ENCODE measurements around the gene KCNK13. TPM values are rescaled to one million over a fixed set of nuclear protein-coding genes. Genes with fewer than 3 reads are reported as not detected.
A peak's percentile ranks its signal among the peaks of the same experiment; 100 is the strongest.

Gene KCNK13
- total and polyA plus RNA-seq, 9 of the 15 experiments (the other 6 are each of a cell fraction or from before 2014, with no cell fraction given) = 0.03 to 0.05 TPM; not detected in 7

DNA sequence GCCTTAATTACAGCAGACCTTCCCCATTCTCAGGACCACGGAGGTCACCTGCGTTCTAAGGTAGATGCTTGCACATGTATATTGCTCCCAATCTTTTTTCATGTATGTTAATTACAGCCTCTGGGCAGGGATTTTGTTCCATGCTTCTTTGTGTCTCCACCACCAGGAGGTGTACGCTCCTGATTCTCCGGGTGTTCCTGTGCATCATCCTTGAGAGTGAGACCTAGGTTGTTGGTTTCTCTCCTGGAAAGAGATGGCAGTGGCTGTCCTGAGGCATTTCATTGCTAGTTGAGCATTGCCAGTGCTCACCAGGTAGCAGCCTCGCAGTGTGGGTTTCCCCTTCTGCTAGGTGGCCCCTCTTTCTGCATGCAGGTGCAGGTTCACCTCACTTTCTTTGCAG, 52.8 kb downstream of the KCNK13 start:
- POLR2A ChIA-PET = interaction anchor here (0.5 kb wide), 1 partner anchor 29 kb away, joined by 3 read pairs; no protein-coding TSS in a partner anchor
- intact Hi-C loops (cut with micrococcal nuclease) = no loop called here
- TF ChIP-seq ZNF134 (CRISPR knock-in tag; conservative IDR thresholded peaks at IDR 0.05) = no peak
- TF ChIP-seq, protein P1, sequence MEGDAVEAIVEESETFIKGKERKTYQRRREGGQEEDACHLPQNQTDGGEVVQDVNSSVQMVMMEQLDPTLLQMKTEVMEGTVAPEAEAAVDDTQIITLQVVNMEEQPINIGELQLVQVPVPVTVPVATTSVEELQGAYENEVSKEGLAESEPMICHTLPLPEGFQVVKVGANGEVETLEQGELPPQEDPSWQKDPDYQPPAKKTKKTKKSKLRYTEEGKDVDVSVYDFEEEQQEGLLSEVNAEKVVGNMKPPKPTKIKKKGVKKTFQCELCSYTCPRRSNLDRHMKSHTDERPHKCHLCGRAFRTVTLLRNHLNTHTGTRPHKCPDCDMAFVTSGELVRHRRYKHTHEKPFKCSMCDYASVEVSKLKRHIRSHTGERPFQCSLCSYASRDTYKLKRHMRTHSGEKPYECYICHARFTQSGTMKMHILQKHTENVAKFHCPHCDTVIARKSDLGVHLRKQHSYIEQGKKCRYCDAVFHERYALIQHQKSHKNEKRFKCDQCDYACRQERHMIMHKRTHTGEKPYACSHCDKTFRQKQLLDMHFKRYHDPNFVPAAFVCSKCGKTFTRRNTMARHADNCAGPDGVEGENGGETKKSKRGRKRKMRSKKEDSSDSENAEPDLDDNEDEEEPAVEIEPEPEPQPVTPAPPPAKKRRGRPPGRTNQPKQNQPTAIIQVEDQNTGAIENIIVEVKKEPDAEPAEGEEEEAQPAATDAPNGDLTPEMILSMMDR (IDR thresholded peaks at IDR 0.05 in 2 of 3, conservative IDR thresholded peaks at IDR 0.05 in 1 of 3; ENCODE audit: insufficient read depth in 2 of 3, low read depth in 1 of 3, low read length in 3 of 3) = peak in 1 of 3 experiments; percentile 14; a peak in 1 of 6 replicates
- H3K9ac ChIP-seq (ENCODE audit: insufficient read depth in 1 of 2, low read depth in 2 of 2, low read length in 2 of 2) = no peak overlapping the region
- no peak overlapping the region for H2AFZ ChIP-seq (ENCODE audit: low read depth, low read length)
- WGBS (ENCODE audit: insufficient coverage, low coverage, missing lambda C conversion rate) = 0% methylated on average over 5 of the region's 5 CpGs
- ATAC-seq = no peak
- no peak overlapping the region for H3K27ac ChIP-seq (ENCODE audit: extremely low read depth, low read depth, low read length)
- no peaks in the 10 kb centered on the region for H3K9me1 ChIP-seq (ENCODE audit: control insufficient read depth, insufficient read depth, low read length)
- DNase-seq (ENCODE audit: extremely low read depth in 1 of 4, low spot score in 3 of 4) = peak in 1 of 4 experiments; percentile 3
- no peaks in the 10 kb centered on the region for H3K36me3 ChIP-seq (ENCODE audit: control insufficient read depth, insufficient read depth, low read length)
- no peaks in the 10 kb centered on the region for H4K20me1 ChIP-seq (replicated peaks; ENCODE audit: control insufficient read depth, insufficient read depth, low read length)
- H3K79me2 ChIP-seq (ENCODE audit: control insufficient read depth, insufficient read depth, low read length) = no peaks in the 10 kb centered on the region
- no peak overlapping the region for H3K4me2 ChIP-seq (ENCODE audit: insufficient read depth, low read length)
- no TSS peak for BruUV-seq (replicated peaks)
- no peaks in the 10 kb centered on the region for H3K9me3 ChIP-seq (replicated peaks; ENCODE audit: control insufficient read depth, insufficient read depth, low read depth, low read length)
- in situ Hi-C loops (cut with MboI) = no loop called here
- no peak overlapping the region for H3K4me3 ChIP-seq
- H3K4me1 ChIP-seq (replicated peaks in 1 of 2; ENCODE audit: control insufficient read depth in 2 of 2, insufficient read depth in 2 of 2, low read length in 2 of 2) = no peaks in the 10 kb centered on the region
- CTCF ChIA-PET (ENCODE audit: low intra/inter-chr PET ratio) = no interaction called here
- H3K27me3 ChIP-seq (ENCODE audit: control insufficient read depth in 2 of 2, insufficient read depth in 2 of 2, low read length in 2 of 2) = peaks cover 0 to 19% of the 10 kb centered on the region in 2 experiments; a peak in 1 of 5 replicates
- no peak for FAIRE-seq

DNA sequence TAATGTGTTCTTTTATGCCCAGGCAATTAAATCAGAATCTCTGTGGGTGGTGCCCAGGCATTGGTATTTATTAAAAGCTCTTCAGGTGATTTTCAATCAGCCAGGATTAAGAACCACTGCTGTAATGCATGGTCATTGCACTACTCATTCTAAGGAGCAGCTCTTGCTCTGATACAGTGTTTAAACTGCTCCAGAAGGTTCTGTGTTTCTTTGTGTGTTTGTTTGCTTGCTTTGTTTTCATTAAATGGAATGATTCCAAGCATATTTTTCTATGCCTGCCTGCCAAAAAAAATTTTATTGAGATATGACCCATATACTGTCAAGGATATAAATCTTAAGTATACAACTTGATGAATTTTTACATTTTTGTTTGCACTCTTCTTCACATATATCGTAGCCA, 54.0 kb downstream of the KCNK13 start:
- H3K9ac ChIP-seq (ENCODE audit: insufficient read depth in 1 of 2, low read depth in 2 of 2, low read length in 2 of 2) = no peak overlapping the region
- H4K20me1 ChIP-seq (replicated peaks; ENCODE audit: control insufficient read depth, insufficient read depth, low read length) = no peaks in the 10 kb centered on the region
- no peaks in the 10 kb centered on the region for H3K79me2 ChIP-seq (ENCODE audit: control insufficient read depth, insufficient read depth, low read length)
- DNase-seq (ENCODE audit: extremely low read depth in 1 of 4, low spot score in 3 of 4) = no peak
- no peak overlapping the region for H3K4me3 ChIP-seq
- H3K27ac ChIP-seq (ENCODE audit: extremely low read depth, low read depth, low read length) = no peak overlapping the region
- no peaks in the 10 kb centered on the region for H3K36me3 ChIP-seq (ENCODE audit: control insufficient read depth, insufficient read depth, low read length)
- H3K4me1 ChIP-seq (replicated peaks in 1 of 2; ENCODE audit: control insufficient read depth in 2 of 2, insufficient read depth in 2 of 2, low read length in 2 of 2) = no peaks in the 10 kb centered on the region
- H3K4me2 ChIP-seq (ENCODE audit: insufficient read depth, low read length) = no peak overlapping the region
- BruUV-seq (replicated peaks) = no TSS peak
- no peaks in the 10 kb centered on the region for H3K9me3 ChIP-seq (replicated peaks; ENCODE audit: control insufficient read depth, insufficient read depth, low read depth, low read length)
- ChIA-PET CTCF (ENCODE audit: low intra/inter-chr PET ratio) (no interaction called here), POLR2A (interaction anchor here (0.7 kb wide), 1 partner anchor 44 kb away, joined by 3 read pairs; no protein-coding TSS in a partner anchor)
- 0% methylated on average over 1 of the region's 1 CpG for WGBS (ENCODE audit: insufficient coverage, low coverage, missing lambda C conversion rate)
- no peak overlapping the region for H2AFZ ChIP-seq (ENCODE audit: low read depth, low read length)
- in situ Hi-C loops (cut with MboI) (no loop called here), intact Hi-C loops (cut with micrococcal nuclease) (no loop called here)
- no peak for ATAC-seq
- peaks cover 0 to 19% of the 10 kb centered on the region in 2 experiments; a peak in 1 of 5 replicates for H3K27me3 ChIP-seq (ENCODE audit: control insufficient read depth in 2 of 2, insufficient read depth in 2 of 2, low read length in 2 of 2)
- H3K9me1 ChIP-seq (ENCODE audit: control insufficient read depth, insufficient read depth, low read length) = no peaks in the 10 kb centered on the region
- FAIRE-seq = no peak
- TF ChIP-seq, protein P2, sequence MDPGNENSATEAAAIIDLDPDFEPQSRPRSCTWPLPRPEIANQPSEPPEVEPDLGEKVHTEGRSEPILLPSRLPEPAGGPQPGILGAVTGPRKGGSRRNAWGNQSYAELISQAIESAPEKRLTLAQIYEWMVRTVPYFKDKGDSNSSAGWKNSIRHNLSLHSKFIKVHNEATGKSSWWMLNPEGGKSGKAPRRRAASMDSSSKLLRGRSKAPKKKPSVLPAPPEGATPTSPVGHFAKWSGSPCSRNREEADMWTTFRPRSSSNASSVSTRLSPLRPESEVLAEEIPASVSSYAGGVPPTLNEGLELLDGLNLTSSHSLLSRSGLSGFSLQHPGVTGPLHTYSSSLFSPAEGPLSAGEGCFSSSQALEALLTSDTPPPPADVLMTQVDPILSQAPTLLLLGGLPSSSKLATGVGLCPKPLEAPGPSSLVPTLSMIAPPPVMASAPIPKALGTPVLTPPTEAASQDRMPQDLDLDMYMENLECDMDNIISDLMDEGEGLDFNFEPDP (CRISPR knock-in tag; IDR thresholded peaks at IDR 0.05) = no peak
- TF ChIP-seq ZNF668 (CRISPR knock-in tag; IDR thresholded peaks at IDR 0.05) = no peak
- no peak for TF ChIP-seq PYGO2 (tag; IDR thresholded peaks at IDR 0.05)
